Spleen (tissue), 11 donors: ENCODE results near the gene C9orf85. TPM values are rescaled to one million over a fixed set of nuclear protein-coding genes. Genes with fewer than 3 reads are reported as not detected.

ENCODE experiments used
- DNase-seq: peaks from one replicate; pipeline ENCODE4 v3.0.0-alpha.2; 2020
- H3K27ac ChIP-seq, 8 donors: fragments of 200-600 bp; sonication (generic) in 7 of 8; 1 replicate in 4 of 8; 2 replicates in 4 of 8; pipeline versions ENCODE4 v1.5.0 to v1.8.0; 2016 to 2021; ENCODE audit warnings: inconsistent platforms in 4 of 8, mild to moderate bottlenecking in 4 of 8, moderate library complexity in 1 of 8
- H3K27me3 ChIP-seq, 7 donors: fragments of 200-600 bp; sonication (generic) in 6 of 7; replicated peaks in 1 of 7; 1 replicate in 4 of 7; 2 replicates in 3 of 7; pipeline versions ENCODE4 v1.5.0 to v1.8.0; 2016 to 2021; ENCODE audit warnings: inconsistent platforms in 3 of 7, mild to moderate bottlenecking in 1 of 7
- H3K36me3 ChIP-seq, 6 donors: fragments of 200-600 bp; sonication (generic) in 5 of 6; 1 replicate in 4 of 6; 2 replicates in 2 of 6; pipeline versions ENCODE4 v1.5.0 to v1.8.0; 2016 to 2021; ENCODE audit warnings: inconsistent platforms in 2 of 6
- H3K4me1 ChIP-seq, 6 donors: fragments of 200-600 bp; sonication (generic) in 5 of 6; 1 replicate in 3 of 6; 2 replicates in 3 of 6; pipeline versions ENCODE4 v1.5.0 to v1.8.0; 2016 to 2021; ENCODE audit warnings: inconsistent platforms in 3 of 6
- H3K4me3 ChIP-seq, 8 donors: fragments of 200-600 bp; sonication (generic) in 7 of 8; 1 replicate in 4 of 8; 2 replicates in 4 of 8; pipeline versions ENCODE4 v1.5.0 to v1.8.0; 2016 to 2021; ENCODE audit warnings: inconsistent platforms in 4 of 8, mild to moderate bottlenecking in 4 of 8, moderate library complexity in 2 of 8
- H3K9me3 ChIP-seq, 8 donors: fragments of 200-600 bp; sonication (generic) in 7 of 8; 1 replicate in 4 of 8; 2 replicates in 4 of 8; pipeline versions ENCODE4 v1.5.0 to v1.8.0; 2016 to 2021; ENCODE audit warnings: inconsistent platforms in 4 of 8
- CTCF ChIP-seq, 11 experiments: fragments of 200-600 bp in 7 of 11; fragments of 450-650 bp in 4 of 11; sonication (generic) in 4 of 11; IDR thresholded peaks in 8 of 11; conservative IDR thresholded peaks in 3 of 11; 1 replicate in 7 of 11; 2 replicates in 4 of 11; pipeline versions ENCODE4 v1.4.0 to v1.8.0; 2016 to 2021; ENCODE audit warnings: antibody characterized with exemption in 11 of 11, inconsistent platforms in 4 of 11, mild to moderate bottlenecking in 1 of 11
- POLR2A ChIP-seq, 3 donors: fragments of 450-650 bp; IDR thresholded peaks; one replicate each; pipeline ENCODE4 v1.5.1; 2017; ENCODE audit warnings: antibody characterized with exemption in 3 of 3, mild to moderate bottlenecking in 1 of 3
- POLR2AphosphoS5 ChIP-seq, 3 donors: sonication (generic); formaldehyde crosslinking; IDR thresholded peaks; one replicate each; pipeline ENCODE4 v1.5.1; 2017; ENCODE audit warnings: antibody characterized with exemption in 3 of 3
- WGBS, 5 donors: extraction: QIAGEN DNeasy Blood & Tissue Kit in 3 of 5; methylation state at CpG; one replicate each; pipeline versions ENCODE4 v1.1.5 to v1.1.7; 2013 to 2018; 5-methylcytosine and 5-hydroxymethylcytosine counted together
- intact Hi-C: fragments of 100-400 bp; cut with DNase I; formaldehyde crosslinking; loops from one replicate; pipeline ENCODE4 v1.15.0; 2023; ENCODE audit warnings: low total_unique reads
- polyA plus RNA-seq, 3 donors: library from polyadenylated mRNA; stranded (reverse); fragments of 200-250 nt; gene quantifications; one replicate each; pipeline ENCODE4 v1.2.1, GENCODE V29; 2013
- total RNA-seq, 7 donors: library from RNA; depleted of rRNA in 3 of 7; stranded (reverse); fragments of >200 nt in 3 of 7; fragmentation: NEBNext Ultra II Directional in 4 of 7; extraction: Animal tissue kit (Norgen Biotek cat#: 25700) in 4 of 7; gene quantifications; one replicate each; pipeline versions ENCODE4 v1.1.0 to v1.2.1, GENCODE V29; 2016 to 2021
- donor health status: healthy with polysubstance abuse.
- donor health status: DM: no; HTN: no; CAD: no; lungs with moderate emphysema.
- donor health status: DM: no; HTN: no; CAD: no.
- donor health status: Bipolar disorder and iron deficiency.
- donor health status: healthy.
- donor health status: DM: no; HTN: no; CAD: no.
- donor health status: DM: yes; HTN: yes; CAD: no.

Gene C9orf85
- total and polyA plus RNA-seq, 10 donors: 7.1 to 17.8 (median 9.3) TPM

- H3K4me1 ChIP-seq: no peaks in the 10 kb centered on the region
- peaks cover 0 to 50% (median 2%) of the 10 kb centered on the region in 6 donors for H3K36me3 ChIP-seq
- no peak overlapping the region for H3K4me3 ChIP-seq
- no peaks in the 10 kb centered on the region for H3K27me3 ChIP-seq
- intact Hi-C loops: no loop called here
- DNase-seq: no peak
- no peak overlapping the region for H3K27ac ChIP-seq
- peaks cover 6 to 33% (median 21%) of the 10 kb centered on the region in 8 donors for H3K9me3 ChIP-seq
- 83 to 91% (median 88%) methylated on average over 5 of the region's 5 CpGs for WGBS, 5 donors
- TF ChIP-seq POLR2AphosphoS5 (IDR thresholded peaks at IDR 0.05) (no peak), POLR2A (IDR thresholded peaks at IDR 0.05) (no peak), CTCF (IDR thresholded peaks at IDR 0.05 in 8 of 11, conservative IDR thresholded peaks at IDR 0.05 in 3 of 11) (no peak)
These were observed 55.2 kb downstream of the C9orf85 start for GRCh38 chr9:71966601-71967000.

GRCh38 chr9:71968541-71969090 is 57.2 kb downstream of the C9orf85 start:
- H3K9me3 ChIP-seq: peaks cover 6 to 33% (median 21%) of the 10 kb centered on the region in 8 donors
- intact Hi-C loops: no loop called here
- no peak overlapping the region for H3K27ac ChIP-seq
- no peak for TF ChIP-seq CTCF (IDR thresholded peaks at IDR 0.05 in 8 of 11, conservative IDR thresholded peaks at IDR 0.05 in 3 of 11)
- no peak for TF ChIP-seq POLR2AphosphoS5 (IDR thresholded peaks at IDR 0.05)
- no peak for TF ChIP-seq POLR2A (IDR thresholded peaks at IDR 0.05)
- no peaks in the 10 kb centered on the region for H3K4me1 ChIP-seq
- no peaks in the 10 kb centered on the region for H3K27me3 ChIP-seq
- H3K36me3 ChIP-seq: peaks cover 0 to 56% (median 14%) of the 10 kb centered on the region in 6 donors
- DNase-seq: no peak
- H3K4me3 ChIP-seq: no peak overlapping the region
- 84 to 89% (median 88%) methylated on average over 10 of the region's 10 CpGs for WGBS, 5 donors

GRCh38 chr9:71975833-71976232 is 64.4 kb downstream of the C9orf85 start:
- no peaks in the 10 kb centered on the region for H3K9me3 ChIP-seq
- H3K36me3 ChIP-seq: peaks cover 0 to 43% (median 11%) of the 10 kb centered on the region in 6 donors
- no peak for TF ChIP-seq POLR2AphosphoS5 (IDR thresholded peaks at IDR 0.05)
- TF ChIP-seq CTCF (IDR thresholded peaks at IDR 0.05 in 8 of 11, conservative IDR thresholded peaks at IDR 0.05 in 3 of 11): no peak
- TF ChIP-seq POLR2A (IDR thresholded peaks at IDR 0.05): no peak
- intact Hi-C loops: no loop called here
- no peak overlapping the region for H3K27ac ChIP-seq
- H3K4me3 ChIP-seq: no peak overlapping the region
- H3K27me3 ChIP-seq: no peaks in the 10 kb centered on the region
- no peaks in the 10 kb centered on the region for H3K4me1 ChIP-seq
- DNase-seq: no peak

GRCh38 chr9:71977003-71977402 is 65.6 kb downstream of the C9orf85 start:
- Histone ChIP-seq H3K27me3 (no peaks in the 10 kb centered on the region), H3K4me1 (no peaks in the 10 kb centered on the region), H3K36me3 (peaks cover 0 to 36% (median 11%) of the 10 kb centered on the region in 6 donors), H3K9me3 (no peaks in the 10 kb centered on the region), H3K27ac (no peak overlapping the region), H3K4me3 (no peak overlapping the region)
- intact Hi-C loops: no loop called here
- TF ChIP-seq POLR2A (IDR thresholded peaks at IDR 0.05): no peak
- TF ChIP-seq POLR2AphosphoS5 (IDR thresholded peaks at IDR 0.05): no peak
- no peak for TF ChIP-seq CTCF (IDR thresholded peaks at IDR 0.05 in 8 of 11, conservative IDR thresholded peaks at IDR 0.05 in 3 of 11)
- 72 to 91% (median 75%) methylated on average over 3 of the region's 3 CpGs for WGBS, 5 donors
- DNase-seq: no peak
